ENCODE results near the gene PTPRT. TPM values are rescaled to one million over a fixed set of nuclear protein-coding genes. Genes with fewer than 3 reads are reported as not detected.

PTPRT gene
- polyA plus RNA-seq, 1 of the 3 experiments (the other 2 are of a cell fraction), result not detected

- TF ChIP-seq, protein P1, sequence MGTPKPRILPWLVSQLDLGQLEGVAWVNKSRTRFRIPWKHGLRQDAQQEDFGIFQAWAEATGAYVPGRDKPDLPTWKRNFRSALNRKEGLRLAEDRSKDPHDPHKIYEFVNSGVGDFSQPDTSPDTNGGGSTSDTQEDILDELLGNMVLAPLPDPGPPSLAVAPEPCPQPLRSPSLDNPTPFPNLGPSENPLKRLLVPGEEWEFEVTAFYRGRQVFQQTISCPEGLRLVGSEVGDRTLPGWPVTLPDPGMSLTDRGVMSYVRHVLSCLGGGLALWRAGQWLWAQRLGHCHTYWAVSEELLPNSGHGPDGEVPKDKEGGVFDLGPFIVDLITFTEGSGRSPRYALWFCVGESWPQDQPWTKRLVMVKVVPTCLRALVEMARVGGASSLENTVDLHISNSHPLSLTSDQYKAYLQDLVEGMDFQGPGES (IDR thresholded peaks at IDR 0.05; ENCODE audit: low read depth, low read length), result no peak
- no peak for TF ChIP-seq REST (IDR thresholded peaks at IDR 0.05; ENCODE audit: low read depth, low read length)
- TF ChIP-seq GABPA (IDR thresholded peaks at IDR 0.05; ENCODE audit: low read depth), result no peak
- no peak for TF ChIP-seq CHD2 (IDR thresholded peaks at IDR 0.05; ENCODE audit: low read length, partially characterized antibody)
- no peak for TF ChIP-seq RFX5 (IDR thresholded peaks at IDR 0.05; ENCODE audit: low read length)
- no peak for TF ChIP-seq TEAD4 (IDR thresholded peaks at IDR 0.05; ENCODE audit: borderline replicate concordance, insufficient read depth)
Measured at GRCh38 chr20:42690842-42691437, 498.8 kb downstream of the PTPRT start (continued).

DNA sequence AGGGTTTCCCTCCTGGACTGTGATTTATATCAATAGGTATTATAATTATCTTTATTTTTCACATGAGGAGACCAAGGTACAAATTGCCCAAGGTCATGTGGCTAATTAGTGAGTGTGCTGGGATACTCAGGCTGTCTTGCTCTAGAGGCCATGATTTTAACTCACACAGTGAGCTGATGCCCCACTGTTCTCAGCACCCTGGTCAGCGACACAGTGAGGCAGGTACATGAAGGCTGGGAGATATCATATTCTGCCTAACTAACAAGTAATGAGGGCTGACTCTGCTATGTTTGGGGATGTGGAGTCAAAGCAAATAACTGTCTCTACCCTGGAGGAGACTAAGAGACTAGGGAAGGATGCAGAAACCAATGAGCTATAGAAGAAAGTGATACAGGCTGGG is 501.1 kb downstream of the PTPRT start:
- H3K79me2 ChIP-seq (ENCODE audit: insufficient read depth), result no peaks in the 10 kb centered on the region
- H3K36me3 ChIP-seq (replicated peaks in 1 of 2; ENCODE audit: control insufficient read depth in 1 of 2, insufficient read depth in 2 of 2, low read length in 1 of 2), result no peaks in the 10 kb centered on the region
- H3K4me3 ChIP-seq (ENCODE audit: low read depth in 2 of 2, low read length in 1 of 2), result no peak overlapping the region
- no peaks in the 10 kb centered on the region for H3K9me3 ChIP-seq
- no peak for DNase-seq
- no peaks in the 10 kb centered on the region for H3K4me1 ChIP-seq (ENCODE audit: control insufficient read depth in 1 of 2, insufficient read depth in 2 of 2, low read depth in 1 of 2, low read length in 1 of 2)
- no peak overlapping the region for H3K9ac ChIP-seq
- H3K27ac ChIP-seq (ENCODE audit: low read depth in 2 of 2, low read length in 1 of 2), result no peak overlapping the region
- WGBS (ENCODE audit: low lambda C conversion rate), result 21% methylated on average over 1 of the region's 1 CpG
- no peaks in the 10 kb centered on the region for H3K27me3 ChIP-seq (ENCODE audit: insufficient read depth)
- no peaks in the 10 kb centered on the region for H3F3A ChIP-seq (replicated peaks; ENCODE audit: insufficient read depth)
- POLR2A ChIA-PET, result no interaction called here
- TF ChIP-seq TCF12 (IDR thresholded peaks at IDR 0.05) (no peak), SIN3A (IDR thresholded peaks at IDR 0.05; ENCODE audit: borderline replicate concordance, low read depth, low read length) (no peak), RFX5 (IDR thresholded peaks at IDR 0.05; ENCODE audit: low read length) (no peak), ZBTB33 (IDR thresholded peaks at IDR 0.05; ENCODE audit: borderline replicate concordance, low read depth) (no peak), MAX (IDR thresholded peaks at IDR 0.05; ENCODE audit: low read depth) (no peak), TAF1 (IDR thresholded peaks at IDR 0.05; ENCODE audit: borderline replicate concordance, low read depth, low read length) (no peak)
- TF ChIP-seq, protein P1 (IDR thresholded peaks at IDR 0.05; ENCODE audit: low read depth, low read length), result no peak
- H4K20me1 ChIP-seq (ENCODE audit: insufficient read depth), result no peaks in the 10 kb centered on the region
- H3K4me2 ChIP-seq, result no peak overlapping the region
- H2AFZ ChIP-seq (ENCODE audit: low read depth), result no peak overlapping the region
- no peaks in the 10 kb centered on the region for H3K9me2 ChIP-seq
- CTCF ChIA-PET, result no interaction called here

Measured in SK-N-SH (cell line).